Chondrocyte (in vitro differentiated cells): ENCODE results near the gene SHISA6. TPM values are rescaled to one million over a fixed set of nuclear protein-coding genes. Genes with fewer than 3 reads are reported as not detected.

Experiments
- DNase-seq: peaks from one replicate; pipeline ENCODE4 v3.0.0; 2021; ENCODE audit warnings: mixed read lengths, low spot score
- H3K27ac Mint-ChIP-seq: one replicate; pipeline ENCODE4 v1.8.0; 2021; ENCODE audit warnings: mild to moderate bottlenecking, moderate library complexity, mixed read lengths; ENCODE audit not compliant: unreplicated experiment
- H3K27me3 Mint-ChIP-seq: 2 replicates; pipeline ENCODE4 v1.8.0; 2021; ENCODE audit warnings: low read depth, mixed read lengths
- H3K36me3 Mint-ChIP-seq: 2 replicates; pipeline ENCODE4 v1.8.0; 2021; ENCODE audit warnings: low read depth, mixed read lengths
- H3K4me1 Mint-ChIP-seq: 2 replicates; pipeline ENCODE4 v1.8.0; 2021; ENCODE audit warnings: low read depth, mild to moderate bottlenecking, mixed read lengths
- H3K4me3 Mint-ChIP-seq: one replicate; pipeline ENCODE4 v1.8.0; 2021; ENCODE audit warnings: mild to moderate bottlenecking, moderate library complexity, mixed read lengths; ENCODE audit not compliant: unreplicated experiment
- H3K9me3 Mint-ChIP-seq: 2 replicates; pipeline ENCODE4 v1.8.0; 2021; ENCODE audit warnings: low read depth, mixed read lengths
- total RNA-seq: library from RNA; stranded (reverse); gene quantifications from 3 replicates; pipeline ENCODE4 v1.2.1, GENCODE V29; 2021
- TF ChIP-seq, protein P1 (sequence below): fragments of 200-600 bp; sonication (generic); IDR thresholded peaks from 2 replicates; pipeline ENCODE4 v1.5.0; 2021; ENCODE audit warnings: antibody characterized with exemption, mild to moderate bottlenecking, moderate library complexity

The SHISA6 gene
- total RNA-seq, 1 donor from 2014 or later = not detected

DNA sequence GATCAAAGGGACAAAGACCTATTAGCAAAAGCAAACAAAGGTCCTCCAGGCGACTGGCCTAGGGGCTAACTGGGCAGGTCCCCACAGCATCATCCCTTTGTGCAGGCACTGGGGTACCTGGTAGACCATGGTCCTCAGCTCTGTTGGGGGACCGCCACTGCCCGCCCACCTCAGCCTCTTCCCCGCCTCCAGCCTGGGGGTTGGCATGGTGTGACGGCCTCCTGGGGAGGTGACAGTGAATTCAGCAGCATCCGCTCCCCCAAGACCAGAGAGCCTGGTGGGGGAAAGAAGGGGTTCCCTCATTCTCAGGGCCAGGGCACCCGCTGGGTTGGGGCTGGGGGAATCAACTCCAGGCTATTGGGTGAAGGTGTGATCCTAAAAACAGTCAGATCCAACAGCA is 318.6 kb downstream of the SHISA6 start:
- TF ChIP-seq, protein P1, sequence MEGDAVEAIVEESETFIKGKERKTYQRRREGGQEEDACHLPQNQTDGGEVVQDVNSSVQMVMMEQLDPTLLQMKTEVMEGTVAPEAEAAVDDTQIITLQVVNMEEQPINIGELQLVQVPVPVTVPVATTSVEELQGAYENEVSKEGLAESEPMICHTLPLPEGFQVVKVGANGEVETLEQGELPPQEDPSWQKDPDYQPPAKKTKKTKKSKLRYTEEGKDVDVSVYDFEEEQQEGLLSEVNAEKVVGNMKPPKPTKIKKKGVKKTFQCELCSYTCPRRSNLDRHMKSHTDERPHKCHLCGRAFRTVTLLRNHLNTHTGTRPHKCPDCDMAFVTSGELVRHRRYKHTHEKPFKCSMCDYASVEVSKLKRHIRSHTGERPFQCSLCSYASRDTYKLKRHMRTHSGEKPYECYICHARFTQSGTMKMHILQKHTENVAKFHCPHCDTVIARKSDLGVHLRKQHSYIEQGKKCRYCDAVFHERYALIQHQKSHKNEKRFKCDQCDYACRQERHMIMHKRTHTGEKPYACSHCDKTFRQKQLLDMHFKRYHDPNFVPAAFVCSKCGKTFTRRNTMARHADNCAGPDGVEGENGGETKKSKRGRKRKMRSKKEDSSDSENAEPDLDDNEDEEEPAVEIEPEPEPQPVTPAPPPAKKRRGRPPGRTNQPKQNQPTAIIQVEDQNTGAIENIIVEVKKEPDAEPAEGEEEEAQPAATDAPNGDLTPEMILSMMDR = no peak
- no peaks in the 10 kb centered on the region for H3K4me1 Mint-ChIP-seq
- no peak overlapping the region for H3K27ac Mint-ChIP-seq

DNA sequence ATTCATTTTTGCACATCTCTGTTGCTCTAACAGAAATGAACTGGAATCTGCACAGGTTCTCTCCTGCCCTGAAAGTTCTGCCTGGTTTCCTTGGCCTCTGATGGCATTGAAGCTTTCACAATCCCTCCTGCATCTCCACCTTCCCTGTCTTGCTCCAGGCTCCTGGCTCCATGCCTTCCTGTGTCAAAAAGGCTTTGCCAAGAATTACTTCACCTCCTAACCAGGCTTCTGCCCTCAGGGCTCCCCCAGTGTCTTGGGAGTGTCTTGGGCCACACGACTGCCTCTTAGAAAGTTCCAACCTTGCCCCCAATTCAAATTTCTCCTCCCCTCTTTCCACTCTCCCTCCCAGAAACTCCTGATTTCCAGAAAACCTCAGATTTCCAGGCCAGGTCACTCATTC is 320.3 kb downstream of the SHISA6 start:
- H3K27ac Mint-ChIP-seq = no peak overlapping the region
- TF ChIP-seq, protein P1 = no peak
- H3K4me3 Mint-ChIP-seq = no peak overlapping the region
- H3K36me3 Mint-ChIP-seq = no peaks in the 10 kb centered on the region
- DNase-seq = no peak
- H3K9me3 Mint-ChIP-seq = peaks cover 6% of the 10 kb centered on the region
- peaks cover 2% of the 10 kb centered on the region for H3K27me3 Mint-ChIP-seq
- no peaks in the 10 kb centered on the region for H3K4me1 Mint-ChIP-seq

More for the DNA sequence above, 318.6 kb downstream of the SHISA6 start:
- Mint-ChIP-seq H3K4me3 (no peak overlapping the region), H3K27me3 (no peaks in the 10 kb centered on the region), H3K36me3 (no peaks in the 10 kb centered on the region), H3K9me3 (peaks cover 5% of the 10 kb centered on the region)
- DNase-seq = no peak

DNA sequence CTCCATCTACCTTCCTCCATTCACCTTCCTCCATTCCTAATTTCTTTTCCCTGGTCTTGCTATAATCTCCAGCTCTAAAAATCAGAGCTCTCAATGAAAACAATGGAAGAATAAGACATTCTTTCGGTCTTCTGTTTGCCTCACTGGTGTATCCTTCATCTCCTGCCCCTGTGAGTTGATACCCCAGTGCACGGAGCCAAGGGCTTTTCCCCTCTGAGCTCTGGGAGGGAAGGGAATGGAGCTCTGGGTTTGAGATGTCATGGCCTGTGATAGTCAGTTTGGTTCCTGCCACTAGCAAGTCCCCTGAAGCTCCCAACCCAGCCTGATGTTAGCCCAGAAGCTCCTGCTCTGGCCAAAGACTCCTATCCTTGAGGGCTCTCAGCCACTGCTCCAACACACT is 320.7 kb downstream of the SHISA6 start:
- H3K4me1 Mint-ChIP-seq = no peaks in the 10 kb centered on the region
- no peaks in the 10 kb centered on the region for H3K36me3 Mint-ChIP-seq
- peaks cover 3% of the 10 kb centered on the region for H3K27me3 Mint-ChIP-seq
- no peak overlapping the region for H3K27ac Mint-ChIP-seq
- H3K9me3 Mint-ChIP-seq = peaks cover 6% of the 10 kb centered on the region
- no peak for DNase-seq
- TF ChIP-seq, protein P1 = no peak
- no peak overlapping the region for H3K4me3 Mint-ChIP-seq

DNA sequence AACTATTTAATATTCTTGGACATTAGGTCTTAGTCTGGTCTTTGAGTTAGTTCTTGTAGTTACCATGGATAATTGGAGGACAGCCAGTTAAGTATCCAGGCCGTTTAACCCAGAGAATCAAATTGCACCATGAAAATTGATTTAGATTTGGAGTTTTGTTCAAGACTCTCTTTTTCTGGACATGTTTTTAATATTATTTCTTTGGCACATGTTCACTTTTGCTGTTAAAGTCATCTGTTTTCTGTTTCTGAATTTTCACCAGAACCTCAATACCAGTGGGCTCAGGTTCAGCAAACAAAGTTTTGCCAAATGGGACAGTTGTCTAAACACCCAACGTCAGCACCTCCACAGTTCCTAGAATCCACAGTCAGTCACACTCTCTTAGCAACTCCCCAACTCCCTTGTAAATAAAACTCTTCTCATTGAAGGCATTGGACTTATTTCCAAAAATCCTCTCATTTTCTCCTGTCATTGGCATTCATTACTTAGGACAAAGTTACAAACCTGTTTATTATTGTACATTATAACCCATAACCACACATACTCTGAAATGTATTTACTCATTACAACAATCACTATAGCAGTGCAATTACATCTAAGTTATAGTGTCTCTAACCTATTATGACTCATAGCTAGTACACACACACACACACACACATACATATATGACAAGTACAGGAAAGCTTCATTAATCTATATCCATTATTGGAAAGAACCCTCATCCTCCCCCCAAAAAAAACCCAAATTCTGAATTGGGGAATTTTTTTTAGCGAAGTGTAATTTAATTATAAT is 323.8 kb downstream of the SHISA6 start:
- H3K4me3 Mint-ChIP-seq = no peak overlapping the region
- H3K27ac Mint-ChIP-seq = no peak overlapping the region
- no peak for DNase-seq

DNA sequence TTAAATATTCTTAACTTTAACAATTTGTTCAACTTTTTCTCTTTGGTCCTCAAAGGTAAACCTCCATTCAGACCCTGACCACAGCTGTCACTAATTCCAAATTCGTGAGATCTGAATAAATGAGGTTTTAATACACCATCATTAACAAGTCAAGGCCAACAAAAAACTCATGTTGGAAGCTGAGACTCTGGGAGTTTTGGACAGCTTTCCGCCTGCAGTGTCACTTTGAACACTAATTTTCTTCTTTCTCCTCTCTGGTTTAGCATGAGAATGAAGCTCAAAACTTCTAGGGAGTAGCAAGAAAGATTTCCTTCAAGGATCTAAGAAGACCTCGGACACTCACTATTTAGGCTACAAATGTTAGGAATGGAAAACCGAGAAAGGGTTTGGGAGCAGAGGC is 324.6 kb downstream of the SHISA6 start:
- DNase-seq = no peak
- H3K36me3 Mint-ChIP-seq = no peaks in the 10 kb centered on the region
- H3K27me3 Mint-ChIP-seq = peaks cover 3% of the 10 kb centered on the region
- no peaks in the 10 kb centered on the region for H3K4me1 Mint-ChIP-seq
- no peak overlapping the region for H3K4me3 Mint-ChIP-seq
- no peak overlapping the region for H3K27ac Mint-ChIP-seq
- peaks cover 15% of the 10 kb centered on the region for H3K9me3 Mint-ChIP-seq
- TF ChIP-seq, protein P1 = no peak

More for the DNA sequence above, 323.8 kb downstream of the SHISA6 start:
- TF ChIP-seq, protein P1 = no peak
- Mint-ChIP-seq H3K27me3 (peaks cover 3% of the 10 kb centered on the region), H3K4me1 (no peaks in the 10 kb centered on the region), H3K36me3 (no peaks in the 10 kb centered on the region), H3K9me3 (peaks cover 12% of the 10 kb centered on the region)
